Activated CD8-positive, alpha-beta memory T cell treated with anti-CD3 and anti-CD28 coated beads, Interleukin-2, amount 50 U/mL, for 24 hours (primary cell): ENCODE data around the gene LETM1.

Source experiments
- DNase-seq: peaks from one replicate; pipeline ENCODE4 v3.0.0-alpha.2; 2020; ENCODE audit errors: extremely low read depth

The LETM1 gene

DNA sequence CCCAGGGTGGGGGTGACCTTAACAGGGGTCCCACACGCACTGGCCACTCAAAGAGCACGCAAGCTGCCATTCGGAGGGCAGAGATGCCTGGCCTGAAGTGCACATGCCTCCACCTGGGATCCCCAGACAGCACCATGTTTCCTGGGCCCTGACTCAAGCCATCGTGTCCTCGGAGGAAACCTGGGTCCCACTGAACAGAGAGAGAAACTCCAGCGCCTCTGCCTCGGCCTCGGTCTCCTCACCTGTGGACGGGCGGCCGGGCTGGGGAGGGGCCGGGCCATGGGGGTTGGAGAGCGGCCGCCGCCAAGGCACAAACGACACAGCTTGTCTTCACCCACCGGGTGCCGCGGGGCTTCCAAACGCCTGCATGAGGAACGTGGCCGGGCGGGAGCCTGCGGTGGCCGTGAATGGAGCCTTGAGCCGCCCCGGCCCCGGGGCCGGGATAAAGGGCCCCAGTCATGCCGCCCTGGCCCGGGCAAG lies 92.8 kb downstream of the LETM1 start:
- DNase-seq, result no peak

GRCh38 chr4:1762264-1763010 lies 93.5 kb downstream of the LETM1 start:
- DNase-seq, result no peak
